GM12872 (cell line): ENCODE results near the gene STEAP1B.

Experiments used
- TF ChIP-seq, protein P1 (sequence below): IDR thresholded peaks from 3 replicates; pipeline ENCODE4 v1.5.1; 2011; ENCODE audit warnings: low read depth, mild to moderate bottlenecking, low read length, moderate library complexity; ENCODE audit not compliant: insufficient read depth

STEAP1B gene

DNA sequence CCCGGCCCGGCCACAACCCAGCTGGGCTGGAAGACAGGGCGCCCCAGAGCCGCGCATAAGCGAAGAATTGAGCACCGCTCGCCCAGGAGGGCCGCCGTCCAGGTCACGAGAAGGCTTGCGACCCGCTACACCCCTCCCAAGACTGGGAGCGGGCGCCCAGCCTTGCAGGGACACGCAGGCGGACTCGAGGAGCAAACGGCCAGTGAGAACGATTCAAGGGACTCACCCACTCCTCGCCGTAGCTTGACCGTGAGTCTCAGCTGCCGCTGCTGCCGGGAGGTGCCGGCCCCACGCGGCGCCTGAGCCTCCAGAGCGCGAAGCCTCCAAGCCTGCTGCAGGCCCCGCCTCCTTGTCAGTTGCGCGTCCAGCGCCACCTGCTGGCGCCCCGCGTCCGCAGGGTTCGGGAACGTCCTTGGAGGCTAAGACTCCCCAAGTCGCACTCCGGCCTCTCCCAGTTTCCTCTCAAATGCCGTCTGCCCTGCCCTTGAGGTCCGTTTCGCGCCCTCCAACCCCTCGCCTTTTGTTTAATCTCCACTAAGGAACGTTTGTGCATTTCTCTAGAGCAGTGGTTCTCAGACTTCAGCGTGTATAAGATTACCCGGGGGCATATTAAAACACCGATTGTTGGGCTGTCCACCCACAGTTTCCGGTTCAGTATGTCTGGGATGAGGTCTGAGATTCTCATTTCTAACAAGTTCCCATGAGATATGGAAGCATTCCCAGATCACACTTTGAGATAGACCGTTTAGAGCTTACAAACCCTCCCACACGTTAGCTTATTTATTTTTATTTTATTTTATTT is at the start of gene STEAP1B:
STEAP1B (minus strand) TSS at position 301 of the 802 bp plus-strand sequence. CDS start 5,333 bp downstream, outside the sequence.
- TF ChIP-seq, protein P1, sequence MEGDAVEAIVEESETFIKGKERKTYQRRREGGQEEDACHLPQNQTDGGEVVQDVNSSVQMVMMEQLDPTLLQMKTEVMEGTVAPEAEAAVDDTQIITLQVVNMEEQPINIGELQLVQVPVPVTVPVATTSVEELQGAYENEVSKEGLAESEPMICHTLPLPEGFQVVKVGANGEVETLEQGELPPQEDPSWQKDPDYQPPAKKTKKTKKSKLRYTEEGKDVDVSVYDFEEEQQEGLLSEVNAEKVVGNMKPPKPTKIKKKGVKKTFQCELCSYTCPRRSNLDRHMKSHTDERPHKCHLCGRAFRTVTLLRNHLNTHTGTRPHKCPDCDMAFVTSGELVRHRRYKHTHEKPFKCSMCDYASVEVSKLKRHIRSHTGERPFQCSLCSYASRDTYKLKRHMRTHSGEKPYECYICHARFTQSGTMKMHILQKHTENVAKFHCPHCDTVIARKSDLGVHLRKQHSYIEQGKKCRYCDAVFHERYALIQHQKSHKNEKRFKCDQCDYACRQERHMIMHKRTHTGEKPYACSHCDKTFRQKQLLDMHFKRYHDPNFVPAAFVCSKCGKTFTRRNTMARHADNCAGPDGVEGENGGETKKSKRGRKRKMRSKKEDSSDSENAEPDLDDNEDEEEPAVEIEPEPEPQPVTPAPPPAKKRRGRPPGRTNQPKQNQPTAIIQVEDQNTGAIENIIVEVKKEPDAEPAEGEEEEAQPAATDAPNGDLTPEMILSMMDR, result peak; percentile 90

DNA sequence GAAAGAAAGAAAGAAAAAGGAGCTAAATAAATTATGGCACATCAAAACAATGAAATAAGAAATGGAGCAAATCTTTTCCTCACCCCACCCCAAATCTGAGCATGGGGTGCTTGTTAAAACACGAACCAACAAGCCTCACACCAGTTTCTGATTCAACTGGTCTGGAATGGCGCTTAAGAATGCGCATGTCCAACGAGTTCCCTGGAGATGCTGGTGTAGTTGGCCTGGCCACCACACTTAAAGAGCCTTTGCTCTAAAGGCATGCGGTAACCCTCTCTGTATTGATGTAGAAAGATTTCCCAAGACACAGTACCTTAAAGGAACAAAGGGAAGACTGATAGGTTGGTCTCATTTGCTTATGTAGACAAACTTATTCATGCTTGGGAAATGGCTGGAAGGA is 49.1 kb upstream of the STEAP1B start:
- TF ChIP-seq, protein P1, result no peak

DNA sequence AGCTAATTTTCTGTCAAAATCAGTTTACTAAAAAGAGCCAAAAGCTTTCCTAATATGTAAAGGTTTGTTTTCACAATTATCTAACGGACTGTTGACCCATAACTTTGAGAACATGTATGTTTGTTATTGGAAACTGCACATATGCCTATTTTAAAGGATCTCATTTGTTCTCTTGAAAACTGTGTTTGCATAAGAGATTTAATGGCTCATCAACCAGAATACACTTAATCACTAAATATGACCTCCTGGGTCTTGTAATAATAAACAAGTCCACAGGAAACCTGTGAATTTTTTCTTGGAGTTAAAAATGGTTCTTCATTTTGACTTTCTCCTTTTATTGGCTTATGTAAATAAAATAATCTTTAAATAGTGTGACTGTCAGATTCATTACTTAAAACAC is 48.3 kb upstream of the STEAP1B start:
- TF ChIP-seq, protein P1, result no peak

DNA sequence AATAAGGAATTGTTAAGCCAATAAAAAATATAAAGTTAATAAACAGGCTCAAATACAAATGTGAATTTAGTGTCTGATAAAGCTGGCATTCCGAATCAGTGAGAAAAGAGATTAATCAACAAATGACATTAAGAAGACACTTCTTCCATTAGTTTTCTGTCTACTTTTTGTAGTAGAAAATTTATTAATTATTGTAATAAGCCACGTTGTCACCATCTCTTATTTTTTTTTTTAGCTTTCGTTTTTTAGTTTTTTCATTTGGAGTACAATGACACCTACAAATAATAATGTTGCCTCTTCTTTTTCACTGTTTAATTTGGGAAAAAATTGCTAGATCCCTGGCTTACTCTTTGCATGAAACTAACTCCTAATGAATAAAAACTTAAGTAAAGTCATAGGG is 46.8 kb upstream of the STEAP1B start:
- TF ChIP-seq, protein P1, result no peak

DNA sequence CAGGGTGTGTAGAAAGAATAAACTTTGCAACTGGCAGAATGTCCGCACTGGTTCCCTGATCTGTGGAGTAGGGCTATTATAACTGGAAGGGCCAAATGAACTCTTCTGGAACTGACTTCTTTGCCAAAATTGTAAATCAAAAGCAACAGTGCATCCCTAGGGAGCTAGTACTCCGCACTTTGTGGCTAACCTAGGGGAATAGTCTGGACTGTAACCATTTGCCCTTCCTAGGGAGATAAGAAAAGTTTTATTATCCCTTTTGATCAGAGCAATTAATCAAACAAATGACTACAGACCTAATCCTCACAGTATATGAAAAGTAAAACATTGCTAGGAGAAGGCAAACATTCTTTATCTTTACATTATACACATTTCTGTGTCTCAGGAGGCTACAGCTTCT is 45.5 kb upstream of the STEAP1B start:
- TF ChIP-seq, protein P1, result no peak

DNA sequence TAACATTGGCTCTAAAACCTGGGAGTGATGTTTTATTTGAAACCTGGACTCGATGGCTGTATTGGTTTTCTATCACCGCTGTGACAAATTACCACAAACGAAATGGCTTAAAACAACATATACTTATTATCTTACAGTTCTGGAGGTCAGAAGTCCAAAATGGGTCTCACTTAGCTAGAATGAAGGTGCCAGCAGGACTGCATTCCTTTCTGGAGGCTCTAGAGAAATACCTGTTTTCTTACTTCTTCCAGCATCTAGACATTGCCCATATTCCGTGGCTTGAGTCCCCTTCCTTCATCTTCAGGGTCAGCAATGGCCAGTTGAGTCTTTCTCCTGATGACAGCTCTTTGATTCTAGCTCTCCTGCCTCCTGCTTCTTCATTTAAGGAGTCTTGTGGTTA is 44.3 kb upstream of the STEAP1B start:
- TF ChIP-seq, protein P1, result no peak

DNA sequence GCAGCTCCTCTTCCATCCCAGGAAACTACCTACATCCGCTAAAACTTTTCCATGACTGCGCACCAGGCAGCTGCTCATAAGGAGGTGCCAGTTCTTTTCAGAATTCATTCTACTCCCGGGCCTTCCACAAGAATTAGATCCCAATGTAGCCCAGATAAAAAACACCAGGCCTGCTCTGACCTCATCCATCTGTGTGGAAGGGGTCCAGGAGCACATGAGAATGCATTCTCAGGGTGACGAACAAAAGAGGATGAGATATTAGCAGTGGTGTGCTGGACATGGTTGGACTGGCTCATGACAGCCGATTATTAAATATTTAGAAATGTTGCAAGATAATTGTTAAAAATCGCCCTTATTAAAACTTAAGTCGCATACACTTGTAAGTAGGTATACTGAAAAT is 43.2 kb upstream of the STEAP1B start:
- TF ChIP-seq, protein P1, result no peak

DNA sequence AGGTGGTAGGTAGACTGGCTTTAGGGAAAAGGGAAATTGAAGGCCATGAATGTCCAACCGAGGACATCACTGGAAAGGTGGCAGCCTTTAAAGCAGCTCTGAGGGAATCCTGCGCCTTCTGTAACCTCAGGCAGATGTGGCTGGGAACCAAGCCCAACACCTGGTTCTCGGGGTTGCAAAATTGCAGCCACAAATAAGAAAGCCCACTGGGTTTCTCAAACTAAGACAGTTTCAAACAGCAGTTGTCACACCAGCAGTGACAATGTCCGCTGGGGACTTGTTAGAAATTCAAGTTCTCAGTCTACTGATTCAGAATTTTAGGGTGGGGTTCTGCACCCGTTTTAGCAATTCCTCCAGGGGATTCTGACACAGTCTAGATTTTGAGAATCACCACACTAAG is 42.7 kb upstream of the STEAP1B start:
- TF ChIP-seq, protein P1, result no peak
